NCI-H2029 (cell line): ENCODE data around the gene CTBP1.

ENCODE experiments used
- DNase-seq: peaks from one replicate; lab custom pipeline; 2025; lab: John Stamatoyannopoulos, UW

Gene CTBP1

DNA sequence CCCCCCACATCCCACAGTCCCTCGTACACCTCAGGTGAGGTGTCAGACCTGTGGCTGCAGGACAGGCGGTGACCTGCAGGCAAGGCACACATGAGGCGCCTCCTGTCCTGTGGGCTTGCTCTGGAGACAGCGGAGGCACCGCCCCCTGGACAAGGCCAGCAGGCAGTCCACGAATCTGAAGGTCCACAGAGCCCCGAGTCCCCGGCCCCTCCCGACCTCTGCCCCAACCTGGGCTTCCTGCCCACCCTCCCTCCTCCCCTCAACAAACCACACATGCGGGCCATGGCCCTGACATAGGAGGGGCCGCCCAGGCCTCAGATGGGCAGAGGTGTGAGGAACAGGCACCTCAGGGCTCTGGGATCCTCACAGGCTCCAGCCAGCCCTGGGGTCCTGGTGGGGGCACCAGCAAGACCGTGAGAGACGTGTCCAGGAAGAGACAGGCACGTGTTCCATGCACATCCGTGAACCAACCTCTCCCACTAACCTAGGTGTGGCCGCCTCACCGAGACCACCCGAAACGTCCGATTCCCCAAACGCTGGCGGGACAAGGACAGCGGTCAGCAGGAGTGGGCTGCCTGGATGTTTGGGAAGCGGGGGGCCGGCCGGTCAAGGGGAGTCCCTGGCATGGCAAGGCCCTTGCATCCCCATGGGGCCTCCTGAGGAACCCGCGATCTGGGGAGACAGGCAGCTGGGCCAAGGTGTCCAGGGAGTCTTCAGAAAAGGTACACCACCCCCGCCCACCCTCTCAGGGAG lies 25.8 kb downstream of the CTBP1 start:
- DNase-seq, result no peak

DNA sequence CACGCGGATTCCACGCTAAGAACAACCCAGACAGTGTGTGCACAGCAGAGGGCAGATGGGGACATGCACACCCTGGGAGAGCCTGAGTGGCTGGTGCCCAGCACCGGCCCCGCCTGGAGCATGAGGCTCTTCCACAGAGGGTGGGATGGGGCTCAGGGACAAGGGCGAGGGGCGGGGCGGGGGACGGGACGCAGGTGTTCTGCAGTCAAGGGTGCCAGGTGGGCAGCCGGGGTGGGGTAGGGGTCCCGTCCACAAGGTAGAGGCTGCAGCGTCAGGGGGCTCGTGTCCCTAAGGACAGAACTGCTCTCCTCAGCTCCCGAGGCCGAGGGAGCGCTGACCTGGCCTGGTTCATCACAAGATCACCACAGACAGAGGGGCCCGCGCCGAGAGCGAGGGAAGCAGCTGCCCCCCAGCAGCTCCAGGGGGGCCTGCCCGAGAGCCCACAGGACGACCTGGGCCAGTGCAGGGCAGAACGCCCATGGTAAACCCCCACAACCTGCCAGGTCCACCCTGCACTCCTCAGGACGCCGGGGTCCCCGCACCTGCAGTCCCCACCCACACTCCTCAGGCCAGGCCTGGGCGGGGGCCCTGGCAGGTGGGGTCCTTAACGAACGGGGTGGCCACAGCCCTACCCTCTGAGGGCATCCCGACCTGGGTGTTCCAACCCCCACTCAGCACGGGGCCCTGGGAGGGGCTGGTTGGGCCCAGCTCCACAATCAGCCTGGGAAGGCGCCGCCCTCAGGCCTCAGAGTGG lies 26.7 kb downstream of the CTBP1 start:
- DNase-seq, result no peak

DNA sequence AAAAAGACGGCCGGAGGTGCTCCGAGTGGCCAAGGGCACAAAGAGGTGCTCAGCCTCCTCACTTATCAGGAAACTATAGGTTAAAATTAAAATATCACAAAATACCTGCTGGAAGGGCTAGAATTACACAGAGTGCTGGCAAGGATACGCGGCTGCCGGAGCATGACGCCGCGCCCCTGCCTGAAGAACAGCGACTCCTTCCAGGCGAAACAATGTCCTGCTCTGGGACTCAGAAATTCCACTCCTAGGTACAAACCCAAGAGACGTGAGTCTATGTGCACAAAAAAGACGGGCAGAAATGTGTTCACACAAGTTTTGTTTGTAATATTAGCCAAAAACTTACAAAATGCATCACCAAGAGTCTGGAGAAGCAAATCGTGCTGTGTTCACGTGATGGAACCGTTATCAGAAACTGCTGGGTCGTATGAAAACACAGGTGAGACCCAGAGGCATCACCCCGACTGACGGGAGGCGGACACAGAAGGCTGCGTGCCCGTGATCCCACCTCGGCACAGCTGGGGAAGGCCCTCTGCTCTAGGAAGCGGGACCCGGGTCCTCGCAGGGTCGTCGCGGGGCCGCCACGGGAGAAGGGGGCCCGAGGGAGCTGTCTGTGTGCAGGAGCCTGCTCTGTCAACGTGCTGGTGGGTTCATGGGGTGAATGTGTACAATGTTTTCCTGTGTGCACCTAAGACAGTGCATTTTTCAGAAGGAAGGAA lies 27.6 kb downstream of the CTBP1 start:
- DNase-seq, result no peak

DNA sequence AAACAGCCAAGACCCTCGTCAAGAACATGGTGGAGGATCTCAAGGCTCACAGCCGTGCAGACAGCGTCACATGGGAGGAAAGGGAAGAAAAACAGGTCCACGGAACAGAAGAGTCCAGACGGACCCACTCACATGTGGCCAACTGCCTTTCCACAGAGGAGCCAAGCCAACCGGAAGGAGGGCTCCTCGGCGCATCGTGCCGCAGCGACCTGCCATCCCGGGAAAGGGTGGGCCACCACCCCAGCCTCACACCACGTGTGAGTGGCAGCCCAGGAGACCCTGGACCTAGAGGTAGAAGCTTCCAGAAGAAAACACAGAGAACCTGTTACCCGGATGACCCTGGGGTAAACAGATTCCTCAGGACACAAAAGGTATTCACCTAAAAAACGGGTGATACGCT lies 28.4 kb downstream of the CTBP1 start:
- no peak for DNase-seq

DNA sequence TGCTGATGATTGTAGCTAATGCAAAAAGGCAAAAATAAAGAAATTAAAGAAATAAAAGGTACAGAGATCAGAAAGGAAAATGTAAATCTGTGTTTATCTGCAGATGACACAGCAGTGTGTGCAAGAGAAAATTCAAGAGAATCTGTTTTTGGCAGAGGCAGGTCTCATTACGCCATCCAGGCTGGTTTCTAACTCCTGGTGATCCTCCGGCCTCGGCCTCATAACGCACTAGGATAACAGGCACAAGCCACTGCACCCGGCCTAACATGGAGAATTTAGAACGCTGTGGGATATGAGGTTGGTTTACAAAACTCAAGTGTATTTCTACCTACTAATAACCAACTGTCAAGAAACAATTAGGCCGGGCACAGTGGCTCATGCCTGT lies 29.4 kb downstream of the CTBP1 start:
- no peak for DNase-seq

DNA sequence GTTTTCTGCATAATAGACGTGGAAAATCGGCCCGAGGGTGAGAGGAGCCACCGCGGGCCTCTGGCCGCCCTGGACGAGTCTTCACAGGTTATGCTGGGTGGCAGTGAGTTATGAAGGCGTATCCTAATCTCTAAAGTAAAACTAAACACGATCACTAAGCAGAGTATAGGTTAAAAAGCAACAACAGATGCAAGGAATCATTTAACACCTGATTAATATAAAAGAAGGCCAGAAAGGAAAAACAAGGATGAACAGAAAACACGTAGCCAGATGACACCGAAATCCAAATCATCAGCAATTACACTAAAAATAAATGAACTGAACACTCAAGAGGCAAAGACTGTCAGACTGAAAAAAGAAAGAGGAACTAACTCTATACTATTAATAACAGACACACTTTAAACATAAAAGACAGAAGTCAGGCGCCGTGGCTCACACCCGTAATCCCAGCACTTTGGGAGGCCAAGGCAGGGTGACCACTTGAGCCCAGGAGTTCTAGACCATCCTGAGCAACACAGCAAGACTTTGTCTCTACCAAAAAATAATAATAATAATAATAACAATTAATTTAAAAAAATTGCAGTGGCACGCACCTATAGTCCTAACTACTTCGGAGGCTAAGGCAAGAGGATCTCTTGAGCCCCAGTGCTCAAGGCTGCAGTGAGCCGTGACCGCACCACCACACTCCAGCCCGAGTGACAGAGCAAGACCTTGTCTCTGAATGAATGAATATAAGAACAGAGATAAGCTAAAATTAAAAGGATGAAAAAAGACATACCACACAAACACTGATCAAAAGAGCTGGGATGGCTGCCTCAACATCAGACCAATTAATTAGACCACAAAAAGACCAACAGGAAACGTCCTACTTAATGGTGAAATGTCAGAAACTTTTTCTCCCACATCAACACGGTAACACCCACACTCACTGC lies 30.0 kb downstream of the CTBP1 start:
- DNase-seq, result no peak

DNA sequence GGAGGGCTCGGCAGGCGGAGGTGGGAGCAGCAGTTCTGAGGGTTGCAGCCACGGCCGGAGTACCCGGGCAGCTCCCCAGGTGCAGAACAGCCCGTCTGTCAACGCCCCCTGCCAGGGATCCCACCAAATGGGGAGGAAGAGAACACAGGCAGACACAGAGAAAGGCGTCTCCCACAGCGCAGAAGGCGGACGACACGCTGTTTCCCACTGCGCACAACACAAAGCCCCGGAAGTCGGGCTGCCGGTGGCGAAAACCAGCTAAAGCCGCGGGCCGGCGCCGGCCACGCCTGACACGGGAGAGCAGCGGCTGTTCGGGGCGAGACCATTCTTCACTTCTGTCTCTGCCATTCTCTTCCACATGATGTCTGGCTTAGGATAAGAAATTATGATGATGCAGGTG lies 31.6 kb downstream of the CTBP1 start:
- no peak for DNase-seq

DNA sequence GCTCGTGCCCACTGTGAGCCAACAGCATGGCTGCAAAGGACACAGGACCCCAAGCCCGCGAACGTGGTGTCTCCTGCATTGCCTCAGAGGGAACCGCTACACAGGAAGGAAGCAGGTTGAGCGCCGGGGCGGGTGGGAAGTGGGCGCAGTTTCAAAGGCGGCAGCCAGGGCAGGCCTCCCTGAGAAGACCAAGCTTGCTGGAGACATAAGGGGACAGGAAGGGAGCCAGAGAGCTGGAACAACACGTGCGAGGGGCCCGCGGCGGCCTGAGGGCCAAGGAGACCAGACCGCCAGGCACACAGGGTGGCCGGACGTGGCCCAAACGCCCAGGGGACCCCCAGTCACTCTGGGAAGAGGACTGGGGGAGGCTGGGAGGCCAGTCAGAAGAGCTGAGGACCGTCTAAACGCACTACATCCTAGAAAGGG lies 32.0 kb downstream of the CTBP1 start:
- no peak for DNase-seq

DNA sequence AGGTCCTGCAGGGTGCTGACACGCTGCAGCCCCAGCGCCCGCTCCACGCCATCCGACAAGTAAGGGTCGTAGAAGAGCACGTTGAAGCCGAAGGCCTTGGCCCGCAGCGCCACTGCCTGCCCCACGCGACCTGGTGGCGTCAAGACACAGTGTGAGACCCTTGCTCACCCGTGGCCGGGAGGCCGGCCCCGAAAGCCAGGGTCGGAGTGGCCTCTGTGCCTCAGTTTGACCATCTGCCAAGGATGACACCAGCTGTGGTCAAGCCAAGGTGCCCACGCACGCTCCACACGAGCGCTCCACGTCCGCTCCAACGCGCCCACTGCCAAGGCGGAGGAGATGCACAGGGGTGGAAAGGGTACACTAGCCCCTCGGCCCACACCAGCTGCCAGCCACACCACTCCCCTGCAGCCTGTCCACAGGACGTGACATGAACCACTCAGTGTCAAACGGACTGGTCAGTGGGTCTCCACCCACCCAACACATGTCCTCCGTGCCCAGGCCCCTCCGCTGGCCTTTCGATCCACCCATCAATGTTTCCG lies 32.8 kb downstream of the CTBP1 start:
- no peak for DNase-seq

DNA sequence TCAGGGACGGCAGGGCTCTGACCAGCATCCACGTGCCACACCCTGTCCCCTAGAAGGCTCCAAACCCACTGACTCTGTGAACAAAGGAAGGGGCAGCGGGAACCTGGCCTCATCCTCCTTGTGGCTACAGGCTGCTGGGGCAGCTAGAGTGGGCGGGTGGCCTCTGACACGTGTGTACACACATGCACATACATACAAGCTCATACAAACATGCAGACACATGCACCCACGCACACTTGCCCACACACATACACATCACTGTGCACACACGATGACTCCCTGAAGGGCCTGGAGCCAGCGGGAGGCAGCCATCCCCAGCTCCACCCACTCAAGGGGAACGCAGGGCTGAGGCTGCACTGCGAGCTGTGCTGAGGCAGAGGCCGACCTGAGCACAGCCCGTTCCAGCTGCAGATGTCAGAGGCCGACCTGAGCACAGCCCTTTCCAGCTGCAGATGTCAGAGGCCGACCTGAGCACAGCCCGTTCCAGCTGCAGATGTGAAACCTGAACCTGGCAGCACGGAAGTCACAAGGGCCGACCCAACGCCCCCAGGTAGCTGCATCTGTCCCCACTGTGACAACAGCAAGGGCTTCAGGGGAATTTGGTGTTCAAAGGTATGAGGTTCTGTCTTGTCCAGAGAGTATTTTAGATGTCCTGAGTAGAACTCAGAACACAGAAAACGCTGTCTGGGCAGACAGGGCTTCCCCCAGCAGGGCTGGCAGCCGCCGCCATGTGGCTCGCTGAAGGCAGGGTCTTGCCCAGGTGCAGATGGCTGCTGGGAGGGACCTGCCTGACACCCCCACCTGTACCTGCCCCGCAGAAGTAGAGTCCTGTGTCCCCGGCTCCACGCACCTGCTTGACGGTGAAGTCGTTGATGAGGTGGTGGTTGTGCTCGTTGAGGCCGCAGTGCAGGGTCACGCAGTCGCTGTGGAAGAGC lies 33.5 kb downstream of the CTBP1 start:
- no peak for DNase-seq

DNA sequence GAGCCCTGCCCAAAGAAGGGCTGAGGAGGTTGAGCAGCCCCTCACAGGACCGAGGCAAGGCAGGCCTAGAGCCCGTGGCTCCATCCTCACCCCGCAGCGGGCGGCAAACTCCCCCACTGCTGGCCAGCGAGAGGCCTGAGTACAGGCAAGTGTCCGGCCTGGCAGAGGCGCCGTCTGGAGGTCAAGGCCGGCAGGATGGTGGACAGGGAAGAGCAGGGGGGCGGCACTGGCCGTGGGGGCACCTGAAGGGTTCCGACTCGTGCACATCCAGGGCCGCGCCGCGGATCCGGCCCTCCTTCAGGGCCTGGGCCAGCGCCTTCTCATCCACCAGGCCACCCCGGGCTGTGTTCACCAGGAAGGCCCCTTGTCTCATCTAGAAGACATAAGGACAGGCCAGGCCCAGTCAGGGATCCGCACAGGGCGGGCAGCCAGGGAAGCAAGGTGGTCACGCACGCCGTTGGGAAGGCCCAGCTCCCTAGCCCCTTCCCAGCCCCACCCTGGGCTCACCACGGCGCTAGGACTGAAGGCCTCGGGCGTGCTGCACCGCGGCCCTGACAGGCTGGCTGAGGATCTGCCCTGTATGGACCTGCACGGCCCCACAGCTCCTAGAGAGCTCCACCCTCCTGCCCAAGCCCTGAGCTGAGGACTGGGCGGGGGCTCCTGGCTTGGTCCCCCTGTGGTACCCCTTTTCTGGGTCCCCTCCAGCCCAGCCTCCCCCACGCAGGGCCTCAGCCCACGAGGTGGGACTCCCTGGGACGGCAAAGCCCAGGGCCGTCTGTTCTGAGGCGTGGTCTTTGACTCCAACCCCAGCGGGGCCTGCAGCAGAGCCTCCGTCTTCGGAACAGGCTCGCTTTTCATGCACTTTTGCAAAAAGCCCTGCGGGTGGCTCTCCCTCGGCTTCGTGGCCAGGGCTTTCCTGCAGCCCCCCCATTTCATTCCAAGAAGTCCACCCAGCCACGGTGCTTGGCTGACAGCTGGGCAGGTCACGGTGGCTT lies 34.5 kb downstream of the CTBP1 start:
- no peak for DNase-seq

DNA sequence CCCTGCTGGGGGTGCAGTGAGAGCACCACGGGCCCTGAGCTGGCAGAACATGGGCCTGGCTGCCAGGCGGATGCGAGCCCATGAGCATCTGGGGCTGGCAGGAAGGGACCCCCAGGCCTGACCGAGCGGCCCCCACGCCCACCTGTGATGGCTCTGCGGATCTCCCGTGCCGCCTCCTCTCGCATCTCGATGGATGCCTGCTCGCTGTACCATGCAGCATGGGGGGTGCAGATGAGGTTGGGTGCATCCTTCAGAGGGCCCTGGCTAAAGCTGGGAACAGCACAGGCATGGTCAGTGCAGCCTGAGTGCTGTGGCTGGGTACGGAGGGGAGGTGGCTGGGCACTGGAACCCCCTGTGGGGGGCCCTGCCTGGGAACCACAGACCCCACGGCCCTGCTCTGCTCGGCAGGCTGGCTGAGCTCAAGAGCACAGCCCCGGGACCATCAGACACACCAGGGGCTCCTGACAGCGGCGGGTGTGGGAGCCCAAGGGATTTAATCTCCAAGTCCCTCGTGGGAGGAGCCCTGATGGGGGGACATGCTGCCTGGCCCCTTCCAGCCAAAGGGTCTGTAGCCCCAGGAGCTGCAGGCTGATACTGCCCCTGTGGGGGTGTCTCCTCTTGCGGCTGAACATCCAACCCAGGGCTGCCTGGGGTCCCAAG lies 35.5 kb downstream of the CTBP1 start:
- DNase-seq, result no peak

DNA sequence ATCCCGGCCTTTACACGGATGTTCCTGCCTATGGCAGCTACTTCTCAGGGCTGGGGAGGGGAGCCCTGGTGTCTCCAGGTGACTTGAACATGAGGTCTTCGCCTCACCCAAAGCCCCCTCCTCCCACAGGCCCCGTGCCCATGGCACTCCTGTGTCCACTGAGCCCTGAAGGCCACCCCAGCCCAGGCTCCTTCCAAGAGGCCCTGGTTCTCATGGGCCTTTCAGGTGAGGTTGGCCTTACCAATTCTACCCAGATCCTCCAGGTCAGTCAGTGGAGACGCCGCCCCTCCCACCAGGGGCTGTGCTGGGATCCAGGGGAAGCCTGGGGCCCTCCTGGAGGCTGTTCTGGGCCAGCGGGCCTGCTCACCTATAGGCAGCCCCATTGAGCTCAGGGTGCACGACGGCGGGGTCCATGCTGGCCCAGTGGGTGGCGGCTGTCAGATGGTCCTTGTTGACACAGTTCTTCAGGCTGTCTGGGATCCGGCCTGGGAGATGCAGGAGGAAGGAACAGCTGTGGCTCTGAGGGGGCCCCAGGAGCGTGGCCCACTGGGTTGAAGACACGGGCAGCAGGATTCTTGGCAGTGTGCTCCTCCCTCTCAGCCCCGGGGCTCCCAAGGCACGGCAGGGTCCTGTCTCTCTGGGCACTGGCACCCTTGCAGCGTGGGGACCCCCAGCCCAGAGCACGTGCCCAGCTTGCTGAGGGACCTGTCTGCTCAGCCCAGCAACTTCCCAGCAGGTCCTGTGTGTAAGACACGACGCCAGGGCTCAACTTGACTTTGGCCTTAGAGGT lies 36.2 kb downstream of the CTBP1 start:
- DNase-seq, result no peak

DNA sequence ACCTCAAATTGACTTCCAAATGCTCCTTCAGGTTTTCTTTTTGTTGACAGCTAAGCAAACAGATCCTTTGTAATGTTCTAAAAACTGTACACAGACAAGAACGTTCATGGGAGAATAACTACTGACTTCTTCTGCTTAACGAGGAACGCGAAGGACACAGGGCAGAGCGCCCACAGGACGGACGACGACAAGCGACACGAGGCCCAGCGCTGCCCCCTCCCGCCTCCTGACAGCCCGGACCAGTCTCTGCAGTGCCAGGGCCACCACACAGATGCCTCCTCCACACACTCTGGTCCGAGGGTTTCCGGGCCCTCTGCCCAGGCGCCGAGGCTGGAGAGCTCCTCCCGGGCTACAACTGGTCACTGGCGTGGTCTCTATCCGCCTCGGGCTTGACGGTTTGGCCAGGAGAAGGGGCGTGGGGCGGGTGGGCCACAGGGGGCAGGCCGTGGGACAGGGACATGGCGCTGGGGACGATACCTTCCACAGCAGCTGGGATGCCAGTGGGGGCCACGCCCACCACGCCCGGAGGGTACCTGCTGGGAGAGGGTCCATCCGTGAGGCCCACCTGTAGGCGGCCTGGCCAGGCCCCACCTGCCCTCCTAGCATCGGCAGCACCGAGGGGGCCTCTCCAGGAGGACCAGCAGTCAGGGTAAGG lies 36.9 kb downstream of the CTBP1 start:
- DNase-seq, result no peak

DNA sequence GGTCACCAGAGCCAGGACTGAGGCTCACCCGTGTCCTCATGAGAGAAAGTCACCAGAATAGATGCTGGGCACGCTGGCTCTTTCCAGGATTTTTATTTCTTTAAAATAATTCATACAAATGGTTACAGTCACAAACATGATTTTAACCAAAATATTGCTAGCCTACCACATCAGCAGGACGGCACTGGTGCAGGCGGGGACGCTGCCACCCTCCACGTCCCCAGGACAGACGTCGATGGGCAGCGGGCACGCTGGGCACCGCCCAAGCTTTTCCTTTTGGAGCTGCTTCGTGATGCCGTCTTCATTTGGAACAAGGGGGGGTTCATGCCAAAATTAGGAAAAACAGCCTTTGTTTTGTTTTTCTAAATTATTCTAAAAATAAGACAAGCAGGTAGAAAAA lies 37.6 kb downstream of the CTBP1 start:
- DNase-seq, result no peak

DNA sequence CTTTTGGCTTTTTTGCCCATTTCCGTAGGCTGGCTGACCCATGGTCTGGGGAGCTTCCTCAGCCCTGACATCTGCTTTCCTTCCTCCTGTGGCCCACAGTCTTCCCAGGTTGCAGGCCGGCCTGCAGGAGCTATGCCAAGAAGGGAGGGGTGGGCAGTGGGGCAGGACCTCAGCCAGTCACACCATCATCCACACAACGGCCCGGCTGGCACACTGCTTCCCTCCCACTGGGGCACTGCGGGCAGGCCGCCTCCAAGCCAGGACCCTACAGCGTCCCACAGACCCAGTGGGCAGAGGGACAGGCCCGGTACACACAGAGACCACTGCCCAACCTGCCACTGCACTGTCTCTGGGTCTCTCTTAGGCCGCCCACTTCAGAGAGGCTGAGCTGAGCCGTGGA lies 38.0 kb downstream of the CTBP1 start:
- no peak for DNase-seq

DNA sequence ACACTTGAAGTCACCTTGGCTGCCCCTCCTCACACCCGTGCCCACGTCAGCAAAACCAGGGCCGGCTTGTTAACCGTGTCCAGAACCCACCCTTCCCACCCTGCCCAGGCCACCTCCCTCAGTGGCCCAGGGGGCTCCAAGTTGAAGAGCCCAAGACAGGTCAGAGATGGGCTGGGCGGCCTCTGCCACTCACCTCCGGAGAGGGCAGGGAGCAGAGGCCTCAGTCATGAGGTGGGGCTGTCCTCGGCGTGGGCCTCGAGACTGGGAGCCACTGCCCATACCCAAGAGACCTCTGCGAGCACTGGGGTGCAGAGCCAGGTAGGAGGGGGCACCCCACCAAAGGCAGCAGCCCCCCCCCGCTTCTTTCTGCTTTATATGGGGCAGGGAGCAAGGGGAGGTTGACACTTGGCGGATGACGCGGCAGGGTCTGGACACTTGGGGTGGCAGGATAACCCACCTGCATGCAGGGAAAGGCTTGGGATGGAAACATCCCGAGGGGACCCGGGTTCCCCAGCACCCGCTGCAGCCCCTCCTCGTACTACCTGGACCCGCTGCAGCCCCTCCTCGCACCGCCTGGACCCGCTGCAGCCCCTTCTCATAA lies 38.6 kb downstream of the CTBP1 start:
- DNase-seq, result no peak
